HEK293 (cell line): ENCODE measurements around the gene ANKUB1.

Source experiments
- CTCF ChIA-PET: fragments of 350-600 bp; formaldehyde crosslinking; extraction: SDS; loops from one replicate; lab custom pipeline; 2021; ENCODE audit warnings: antibody characterized with exemption; lab: Yijun Ruan, JAX
- POLR2A ChIA-PET: fragments of 300-600 bp; formaldehyde crosslinking; extraction: SDS; loops from one replicate; lab custom pipeline; 2020; ENCODE audit warnings: antibody characterized with exemption, inconsistent platforms; lab: Yijun Ruan, JAX
- H3K27ac ChIP-seq: fragments of 200-500 bp; sonication (Bioruptor generic); 2 replicates; pipeline ENCODE4 v1.5.1; 2014; ENCODE audit warnings: low read depth, low read length, control low read depth, inconsistent platforms; ENCODE audit errors: extremely low read depth
- H3K36me3 ChIP-seq, 2 experiments: fragments of 200-500 bp in 1 of 2; sonication (Bioruptor generic) in 1 of 2; 1 replicate in 1 of 2; 2 replicates in 1 of 2; pipeline ENCODE4 v1.5.1; 2014 to 2017; ENCODE audit warnings: inconsistent platforms in 2 of 2, low read length in 2 of 2; ENCODE audit not compliant: control insufficient read depth in 2 of 2, insufficient read depth in 1 of 2
- H3K4me1 ChIP-seq: fragments of 200-500 bp; sonication (Bioruptor generic); 2 replicates; pipeline ENCODE4 v1.5.1; 2014; ENCODE audit warnings: mild to moderate bottlenecking, low read length, inconsistent platforms; ENCODE audit not compliant: control insufficient read depth, insufficient read depth
- H3K4me3 ChIP-seq: 2 replicates; pipeline ENCODE4 v1.5.1; 2011; ENCODE audit warnings: low read depth, mild to moderate bottlenecking, control low read depth, low read length, moderate library complexity
- H3K9me3 ChIP-seq: fragments of 200-500 bp; sonication (Bioruptor generic); 2 replicates; pipeline ENCODE4 v1.5.1; 2014; ENCODE audit warnings: low read depth, low read length, inconsistent platforms; ENCODE audit not compliant: control insufficient read depth, insufficient read depth
- TRIM28 ChIP-seq: IDR thresholded peaks from 2 replicates; pipeline ENCODE4 v1.6.1; 2011; ENCODE audit warnings: low read length, control low read depth, borderline replicate concordance
- YY2 ChIP-seq: fragments of 450-650 bp; formaldehyde crosslinking; IDR thresholded peaks from 2 replicates; pipeline ENCODE4 v1.5.1; 2016; ENCODE audit warnings: missing biosample characterization, missing genetic modification characterization
- ZBTB48 ChIP-seq: fragments of 450-650 bp; formaldehyde crosslinking; IDR thresholded peaks from 2 replicates; pipeline ENCODE4 v1.5.1; 2016; ENCODE audit warnings: missing biosample characterization, missing genetic modification characterization
- ZNF10 ChIP-seq: fragments of 450-650 bp; formaldehyde crosslinking; IDR thresholded peaks from 2 replicates; pipeline ENCODE4 v1.5.1; 2017; ENCODE audit warnings: missing biosample characterization, missing genetic modification characterization
- ZNF16 ChIP-seq: fragments of 450-650 bp; formaldehyde crosslinking; IDR thresholded peaks from 2 replicates; pipeline ENCODE4 v1.5.1; 2016; ENCODE audit warnings: low read depth, missing biosample characterization, missing genetic modification characterization
- ZNF174 ChIP-seq: fragments of 450-650 bp; formaldehyde crosslinking; IDR thresholded peaks from 2 replicates; pipeline ENCODE4 v1.5.0; 2017; ENCODE audit warnings: missing biosample characterization, mild to moderate bottlenecking, missing genetic modification characterization
- ZNF19 ChIP-seq: fragments of 450-650 bp; formaldehyde crosslinking; IDR thresholded peaks from 2 replicates; pipeline ENCODE4; 2016; ENCODE audit warnings: missing biosample characterization, missing genetic modification characterization, low read depth
- ZNF529 ChIP-seq: fragments of 450-650 bp; formaldehyde crosslinking; IDR thresholded peaks from 2 replicates; pipeline ENCODE4 v1.5.1; 2017; ENCODE audit warnings: missing genetic modification characterization, missing biosample characterization; ENCODE audit not compliant: insufficient replicate concordance
- ZNF561 ChIP-seq: fragments of 450-650 bp; IDR thresholded peaks from 2 replicates; pipeline ENCODE4 v1.5.1; 2018; ENCODE audit warnings: missing biosample characterization, missing genetic modification characterization, borderline replicate concordance
- ZNF571 ChIP-seq: fragments of 450-650 bp; formaldehyde crosslinking; IDR thresholded peaks from 2 replicates; pipeline ENCODE4 v1.5.0; 2017; ENCODE audit warnings: missing biosample characterization, missing genetic modification characterization
- ZNF621 ChIP-seq: fragments of 450-650 bp; formaldehyde crosslinking; IDR thresholded peaks from 2 replicates; pipeline ENCODE4 v1.5.1; 2017; ENCODE audit warnings: missing biosample characterization, missing genetic modification characterization
- ZNF660 ChIP-seq: fragments of 450-650 bp; IDR thresholded peaks from 2 replicates; pipeline ENCODE4 v1.5.1; 2018; ENCODE audit warnings: missing biosample characterization, mild to moderate bottlenecking, missing genetic modification characterization
- ZNF76 ChIP-seq: fragments of 450-650 bp; formaldehyde crosslinking; IDR thresholded peaks from 2 replicates; pipeline ENCODE4; 2016; ENCODE audit warnings: low read depth, missing biosample characterization, missing genetic modification characterization, borderline replicate concordance
- ZNF837 ChIP-seq: fragments of 450-650 bp; formaldehyde crosslinking; IDR thresholded peaks from 2 replicates; pipeline ENCODE4 v1.5.1; 2016; ENCODE audit warnings: missing biosample characterization, missing genetic modification characterization
- TF ChIP-seq, protein P1 (sequence below): fragments of 450-650 bp; formaldehyde crosslinking; IDR thresholded peaks from 2 replicates; pipeline ENCODE4 v1.5.1; 2016; ENCODE audit warnings: missing biosample characterization, missing genetic modification characterization, borderline replicate concordance
- TF ChIP-seq, protein P2 (sequence below): fragments of 450-650 bp; formaldehyde crosslinking; conservative IDR thresholded peaks from 2 replicates; pipeline ENCODE4 v1.5.1; 2016; ENCODE audit warnings: low read depth, missing biosample characterization, missing genetic modification characterization
- TF ChIP-seq, protein P3 (sequence below): fragments of 450-650 bp; formaldehyde crosslinking; IDR thresholded peaks from 2 replicates; pipeline ENCODE4 v1.5.1; 2016; ENCODE audit warnings: missing biosample characterization, missing genetic modification characterization, borderline replicate concordance
- TF ChIP-seq, protein P4 (sequence below): sonication (generic); formaldehyde crosslinking; IDR thresholded peaks from 2 replicates; pipeline ENCODE4 v1.8.1; 2022; ENCODE audit warnings: mild to moderate bottlenecking, moderate library complexity, missing genetic modification reagents

The ANKUB1 gene

DNA sequence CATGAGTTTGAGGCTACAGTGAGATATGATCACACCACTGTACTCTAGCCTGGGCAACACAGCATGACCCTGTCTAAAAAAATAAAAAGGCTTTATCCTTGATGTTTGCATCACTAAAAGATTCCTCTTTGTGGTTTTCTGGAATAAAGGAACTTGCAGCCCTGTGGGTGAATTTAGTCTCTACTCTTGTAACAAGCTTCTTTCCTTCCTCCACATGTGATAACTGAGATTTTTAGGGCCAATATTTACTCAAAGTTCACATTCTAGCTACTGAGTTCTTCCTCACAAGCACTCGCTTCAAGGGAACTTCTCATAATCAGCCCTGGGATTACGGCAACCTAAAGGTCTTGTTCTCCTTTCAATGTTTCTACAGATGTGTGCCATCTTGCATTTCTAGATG is 64.7 kb downstream of the ANKUB1 start:
- Histone ChIP-seq H3K4me1 (no peaks in the 10 kb centered on the region), H3K36me3 (no peaks in the 10 kb centered on the region), H3K27ac (no peak overlapping the region), H3K4me3 (no peak overlapping the region), H3K9me3 (no peaks in the 10 kb centered on the region)
- POLR2A ChIA-PET = no interaction called here
- TF ChIP-seq ZNF529 (tag by site-specific recombination) (no peak), TRIM28 (no peak), ZNF10 (tag by site-specific recombination) (no peak)
- CTCF ChIA-PET = interaction anchor here (0.6 to 1.2 kb wide), 2 partner anchors 10 to 754 kb away, joined by 4 to 7 read pairs; no protein-coding TSS in a partner anchor

DNA sequence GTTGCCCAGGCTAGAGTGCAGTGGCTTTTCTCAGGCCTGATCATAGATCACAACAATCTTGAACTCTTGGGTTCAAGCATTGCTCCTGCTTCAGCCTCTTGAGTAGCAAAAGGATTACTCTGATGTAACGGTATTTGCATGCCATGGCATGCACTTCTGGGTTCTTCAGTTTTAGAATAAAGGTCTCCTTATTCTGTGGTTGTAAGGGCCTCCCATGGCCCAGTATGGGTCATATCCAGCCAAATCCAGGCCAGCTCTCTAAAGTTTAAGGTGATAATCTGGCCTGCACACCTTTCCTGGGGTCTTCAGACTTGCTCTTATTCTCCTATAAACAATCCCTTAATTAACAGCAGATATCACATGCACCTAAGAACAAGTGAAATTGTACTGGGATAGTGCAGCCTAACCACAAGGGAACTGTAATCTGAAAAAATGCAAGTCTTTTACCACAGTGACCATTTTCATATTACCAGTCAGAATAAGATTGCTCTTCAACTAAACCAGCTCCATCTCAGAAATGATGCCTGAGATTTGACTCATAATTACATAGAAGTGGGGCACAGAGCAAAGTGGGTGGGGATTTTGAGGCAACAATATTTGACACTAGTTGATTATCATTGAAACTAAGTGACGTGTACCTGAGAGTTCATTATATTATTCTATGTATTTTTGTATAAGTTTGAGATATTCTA is 65.5 kb downstream of the ANKUB1 start:
- ChIA-PET CTCF (interaction anchor here (1.2 kb wide), 1 partner anchor 9 kb away, joined by 7 read pairs; no protein-coding TSS in a partner anchor), POLR2A (no interaction called here)
- TF ChIP-seq, protein P1, sequence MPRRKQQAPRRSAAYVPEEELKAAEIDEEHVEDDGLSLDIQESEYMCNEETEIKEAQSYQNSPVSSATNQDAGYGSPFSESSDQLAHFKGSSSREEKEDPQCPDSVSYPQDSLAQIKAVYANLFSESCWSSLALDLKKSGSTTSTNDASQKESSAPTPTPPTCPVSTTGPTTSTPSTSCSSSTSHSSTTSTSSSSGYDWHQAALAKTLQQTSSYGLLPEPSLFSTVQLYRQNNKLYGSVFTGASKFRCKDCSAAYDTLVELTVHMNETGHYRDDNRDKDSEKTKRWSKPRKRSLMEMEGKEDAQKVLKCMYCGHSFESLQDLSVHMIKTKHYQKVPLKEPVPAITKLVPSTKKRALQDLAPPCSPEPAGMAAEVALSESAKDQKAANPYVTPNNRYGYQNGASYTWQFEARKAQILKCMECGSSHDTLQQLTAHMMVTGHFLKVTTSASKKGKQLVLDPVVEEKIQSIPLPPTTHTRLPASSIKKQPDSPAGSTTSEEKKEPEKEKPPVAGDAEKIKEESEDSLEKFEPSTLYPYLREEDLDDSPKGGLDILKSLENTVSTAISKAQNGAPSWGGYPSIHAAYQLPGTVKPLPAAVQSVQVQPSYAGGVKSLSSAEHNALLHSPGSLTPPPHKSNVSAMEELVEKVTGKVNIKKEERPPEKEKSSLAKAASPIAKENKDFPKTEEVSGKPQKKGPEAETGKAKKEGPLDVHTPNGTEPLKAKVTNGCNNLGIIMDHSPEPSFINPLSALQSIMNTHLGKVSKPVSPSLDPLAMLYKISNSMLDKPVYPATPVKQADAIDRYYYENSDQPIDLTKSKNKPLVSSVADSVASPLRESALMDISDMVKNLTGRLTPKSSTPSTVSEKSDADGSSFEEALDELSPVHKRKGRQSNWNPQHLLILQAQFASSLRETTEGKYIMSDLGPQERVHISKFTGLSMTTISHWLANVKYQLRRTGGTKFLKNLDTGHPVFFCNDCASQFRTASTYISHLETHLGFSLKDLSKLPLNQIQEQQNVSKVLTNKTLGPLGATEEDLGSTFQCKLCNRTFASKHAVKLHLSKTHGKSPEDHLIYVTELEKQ = no peak
- TF ChIP-seq, protein P2, sequence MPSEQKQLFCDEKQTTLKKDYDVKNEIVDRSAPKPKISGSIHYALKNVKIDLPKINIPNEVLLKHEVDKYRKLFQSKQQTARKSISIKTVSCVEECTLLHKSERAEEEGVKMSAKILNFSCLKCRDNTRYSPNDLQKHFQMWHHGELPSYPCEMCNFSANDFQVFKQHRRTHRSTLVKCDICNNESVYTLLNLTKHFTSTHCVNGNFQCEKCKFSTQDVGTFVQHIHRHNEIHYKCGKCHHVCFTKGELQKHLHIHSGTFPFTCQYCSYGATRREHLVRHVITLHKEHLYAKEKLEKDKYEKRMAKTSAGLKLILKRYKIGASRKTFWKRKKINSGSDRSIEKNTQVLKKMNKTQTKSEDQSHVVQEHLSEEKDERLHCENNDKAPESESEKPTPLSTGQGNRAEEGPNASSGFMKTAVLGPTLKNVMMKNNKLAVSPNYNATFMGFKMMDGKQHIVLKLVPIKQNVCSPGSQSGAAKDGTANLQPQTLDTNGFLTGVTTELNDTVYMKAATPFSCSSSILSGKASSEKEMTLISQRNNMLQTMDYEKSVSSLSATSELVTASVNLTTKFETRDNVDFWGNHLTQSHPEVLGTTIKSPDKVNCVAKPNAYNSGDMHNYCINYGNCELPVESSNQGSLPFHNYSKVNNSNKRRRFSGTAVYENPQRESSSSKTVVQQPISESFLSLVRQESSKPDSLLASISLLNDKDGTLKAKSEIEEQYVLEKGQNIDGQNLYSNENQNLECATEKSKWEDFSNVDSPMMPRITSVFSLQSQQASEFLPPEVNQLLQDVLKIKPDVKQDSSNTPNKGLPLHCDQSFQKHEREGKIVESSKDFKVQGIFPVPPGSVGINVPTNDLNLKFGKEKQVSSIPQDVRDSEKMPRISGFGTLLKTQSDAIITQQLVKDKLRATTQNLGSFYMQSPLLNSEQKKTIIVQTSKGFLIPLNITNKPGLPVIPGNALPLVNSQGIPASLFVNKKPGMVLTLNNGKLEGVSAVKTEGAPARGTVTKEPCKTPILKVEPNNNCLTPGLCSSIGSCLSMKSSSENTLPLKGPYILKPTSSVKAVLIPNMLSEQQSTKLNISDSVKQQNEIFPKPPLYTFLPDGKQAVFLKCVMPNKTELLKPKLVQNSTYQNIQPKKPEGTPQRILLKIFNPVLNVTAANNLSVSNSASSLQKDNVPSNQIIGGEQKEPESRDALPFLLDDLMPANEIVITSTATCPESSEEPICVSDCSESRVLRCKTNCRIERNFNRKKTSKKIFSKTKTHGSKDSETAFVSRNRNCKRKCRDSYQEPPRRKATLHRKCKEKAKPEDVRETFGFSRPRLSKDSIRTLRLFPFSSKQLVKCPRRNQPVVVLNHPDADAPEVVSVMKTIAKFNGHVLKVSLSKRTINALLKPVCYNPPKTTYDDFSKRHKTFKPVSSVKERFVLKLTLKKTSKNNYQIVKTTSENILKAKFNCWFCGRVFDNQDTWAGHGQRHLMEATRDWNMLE (tag by site-specific recombination) = no peak
- TF ChIP-seq ZNF621 (tag by site-specific recombination) (no peak), ZNF16 (tag by site-specific recombination) (no peak), ZNF76 (tag by site-specific recombination) (no peak), ZNF174 (tag by site-specific recombination) (no peak), ZNF571 (no peak), ZNF561 (tag by site-specific recombination) (no peak), ZNF837 (tag by site-specific recombination) (no peak), ZNF19 (tag by site-specific recombination) (no peak), ZNF660 (no peak), ZBTB48 (tag by site-specific recombination) (no peak), YY2 (tag by site-specific recombination) (no peak)
- TF ChIP-seq, protein P3, sequence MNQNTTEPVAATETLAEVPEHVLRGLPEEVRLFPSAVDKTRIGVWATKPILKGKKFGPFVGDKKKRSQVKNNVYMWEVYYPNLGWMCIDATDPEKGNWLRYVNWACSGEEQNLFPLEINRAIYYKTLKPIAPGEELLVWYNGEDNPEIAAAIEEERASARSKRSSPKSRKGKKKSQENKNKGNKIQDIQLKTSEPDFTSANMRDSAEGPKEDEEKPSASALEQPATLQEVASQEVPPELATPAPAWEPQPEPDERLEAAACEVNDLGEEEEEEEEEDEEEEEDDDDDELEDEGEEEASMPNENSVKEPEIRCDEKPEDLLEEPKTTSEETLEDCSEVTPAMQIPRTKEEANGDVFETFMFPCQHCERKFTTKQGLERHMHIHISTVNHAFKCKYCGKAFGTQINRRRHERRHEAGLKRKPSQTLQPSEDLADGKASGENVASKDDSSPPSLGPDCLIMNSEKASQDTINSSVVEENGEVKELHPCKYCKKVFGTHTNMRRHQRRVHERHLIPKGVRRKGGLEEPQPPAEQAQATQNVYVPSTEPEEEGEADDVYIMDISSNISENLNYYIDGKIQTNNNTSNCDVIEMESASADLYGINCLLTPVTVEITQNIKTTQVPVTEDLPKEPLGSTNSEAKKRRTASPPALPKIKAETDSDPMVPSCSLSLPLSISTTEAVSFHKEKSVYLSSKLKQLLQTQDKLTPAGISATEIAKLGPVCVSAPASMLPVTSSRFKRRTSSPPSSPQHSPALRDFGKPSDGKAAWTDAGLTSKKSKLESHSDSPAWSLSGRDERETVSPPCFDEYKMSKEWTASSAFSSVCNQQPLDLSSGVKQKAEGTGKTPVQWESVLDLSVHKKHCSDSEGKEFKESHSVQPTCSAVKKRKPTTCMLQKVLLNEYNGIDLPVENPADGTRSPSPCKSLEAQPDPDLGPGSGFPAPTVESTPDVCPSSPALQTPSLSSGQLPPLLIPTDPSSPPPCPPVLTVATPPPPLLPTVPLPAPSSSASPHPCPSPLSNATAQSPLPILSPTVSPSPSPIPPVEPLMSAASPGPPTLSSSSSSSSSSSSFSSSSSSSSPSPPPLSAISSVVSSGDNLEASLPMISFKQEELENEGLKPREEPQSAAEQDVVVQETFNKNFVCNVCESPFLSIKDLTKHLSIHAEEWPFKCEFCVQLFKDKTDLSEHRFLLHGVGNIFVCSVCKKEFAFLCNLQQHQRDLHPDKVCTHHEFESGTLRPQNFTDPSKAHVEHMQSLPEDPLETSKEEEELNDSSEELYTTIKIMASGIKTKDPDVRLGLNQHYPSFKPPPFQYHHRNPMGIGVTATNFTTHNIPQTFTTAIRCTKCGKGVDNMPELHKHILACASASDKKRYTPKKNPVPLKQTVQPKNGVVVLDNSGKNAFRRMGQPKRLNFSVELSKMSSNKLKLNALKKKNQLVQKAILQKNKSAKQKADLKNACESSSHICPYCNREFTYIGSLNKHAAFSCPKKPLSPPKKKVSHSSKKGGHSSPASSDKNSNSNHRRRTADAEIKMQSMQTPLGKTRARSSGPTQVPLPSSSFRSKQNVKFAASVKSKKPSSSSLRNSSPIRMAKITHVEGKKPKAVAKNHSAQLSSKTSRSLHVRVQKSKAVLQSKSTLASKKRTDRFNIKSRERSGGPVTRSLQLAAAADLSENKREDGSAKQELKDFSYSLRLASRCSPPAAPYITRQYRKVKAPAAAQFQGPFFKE (tag by site-specific recombination) = no peak
- TF ChIP-seq, protein P4, sequence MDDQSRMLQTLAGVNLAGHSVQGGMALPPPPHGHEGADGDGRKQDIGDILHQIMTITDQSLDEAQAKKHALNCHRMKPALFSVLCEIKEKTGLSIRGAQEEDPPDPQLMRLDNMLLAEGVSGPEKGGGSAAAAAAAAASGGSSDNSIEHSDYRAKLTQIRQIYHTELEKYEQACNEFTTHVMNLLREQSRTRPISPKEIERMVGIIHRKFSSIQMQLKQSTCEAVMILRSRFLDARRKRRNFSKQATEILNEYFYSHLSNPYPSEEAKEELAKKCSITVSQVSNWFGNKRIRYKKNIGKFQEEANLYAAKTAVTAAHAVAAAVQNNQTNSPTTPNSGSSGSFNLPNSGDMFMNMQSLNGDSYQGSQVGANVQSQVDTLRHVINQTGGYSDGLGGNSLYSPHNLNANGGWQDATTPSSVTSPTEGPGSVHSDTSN (CRISPR knock-in tag) = no peak

More for the DNA sequence above, 65.5 kb downstream of the ANKUB1 start:
- Histone ChIP-seq H3K9me3 (no peaks in the 10 kb centered on the region), H3K4me3 (no peak overlapping the region), H3K36me3 (no peaks in the 10 kb centered on the region), H3K27ac (no peak overlapping the region), H3K4me1 (no peaks in the 10 kb centered on the region)
